NB4 (cell line): ENCODE measurements around the gene ASB18.

ENCODE experiments used
- DNase-seq: peaks from one replicate; pipeline ENCODE4 v3.0.0; 2010; ENCODE audit warnings: low read depth
- H3K4me3 ChIP-seq: one replicate; pipeline ENCODE4 v1.5.1; 2011; ENCODE audit warnings: mild to moderate bottlenecking, low read depth, low read length, moderate library complexity
- MAX ChIP-seq: IDR thresholded peaks from 2 replicates; pipeline ENCODE4 v1.6.1; 2011; ENCODE audit warnings: low read depth, low read length
- MYC ChIP-seq: IDR thresholded peaks from 2 replicates; pipeline ENCODE4 v1.6.1; 2011; ENCODE audit warnings: low read depth, low read length
- POLR2A ChIP-seq: IDR thresholded peaks from 2 replicates; pipeline ENCODE4 v1.6.1; 2011; ENCODE audit warnings: mild to moderate bottlenecking; ENCODE audit not compliant: insufficient read length; ENCODE audit errors: extremely low read depth
- TF ChIP-seq, protein P1 (sequence below): IDR thresholded peaks from one replicate; pipeline ENCODE4 v1.5.1; 2012; ENCODE audit warnings: low read depth, low read length

The ASB18 gene

GRCh38 chr2:236194786-236195185, 69.4 kb downstream of the ASB18 start:
- H3K4me3 ChIP-seq: no peak overlapping the region
- TF ChIP-seq, protein P1, sequence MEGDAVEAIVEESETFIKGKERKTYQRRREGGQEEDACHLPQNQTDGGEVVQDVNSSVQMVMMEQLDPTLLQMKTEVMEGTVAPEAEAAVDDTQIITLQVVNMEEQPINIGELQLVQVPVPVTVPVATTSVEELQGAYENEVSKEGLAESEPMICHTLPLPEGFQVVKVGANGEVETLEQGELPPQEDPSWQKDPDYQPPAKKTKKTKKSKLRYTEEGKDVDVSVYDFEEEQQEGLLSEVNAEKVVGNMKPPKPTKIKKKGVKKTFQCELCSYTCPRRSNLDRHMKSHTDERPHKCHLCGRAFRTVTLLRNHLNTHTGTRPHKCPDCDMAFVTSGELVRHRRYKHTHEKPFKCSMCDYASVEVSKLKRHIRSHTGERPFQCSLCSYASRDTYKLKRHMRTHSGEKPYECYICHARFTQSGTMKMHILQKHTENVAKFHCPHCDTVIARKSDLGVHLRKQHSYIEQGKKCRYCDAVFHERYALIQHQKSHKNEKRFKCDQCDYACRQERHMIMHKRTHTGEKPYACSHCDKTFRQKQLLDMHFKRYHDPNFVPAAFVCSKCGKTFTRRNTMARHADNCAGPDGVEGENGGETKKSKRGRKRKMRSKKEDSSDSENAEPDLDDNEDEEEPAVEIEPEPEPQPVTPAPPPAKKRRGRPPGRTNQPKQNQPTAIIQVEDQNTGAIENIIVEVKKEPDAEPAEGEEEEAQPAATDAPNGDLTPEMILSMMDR: no peak
- TF ChIP-seq POLR2A (no peak), MYC (no peak), MAX (no peak)
- no peak for DNase-seq

- H3K4me3 ChIP-seq: no peak overlapping the region
- TF ChIP-seq MAX: no peak
- TF ChIP-seq, protein P1: no peak
- no peak for TF ChIP-seq MYC
- no peak for TF ChIP-seq POLR2A
- DNase-seq: no peak
Measured at GRCh38 chr2:236193026-236193425, 71.2 kb downstream of the ASB18 start.

DNA sequence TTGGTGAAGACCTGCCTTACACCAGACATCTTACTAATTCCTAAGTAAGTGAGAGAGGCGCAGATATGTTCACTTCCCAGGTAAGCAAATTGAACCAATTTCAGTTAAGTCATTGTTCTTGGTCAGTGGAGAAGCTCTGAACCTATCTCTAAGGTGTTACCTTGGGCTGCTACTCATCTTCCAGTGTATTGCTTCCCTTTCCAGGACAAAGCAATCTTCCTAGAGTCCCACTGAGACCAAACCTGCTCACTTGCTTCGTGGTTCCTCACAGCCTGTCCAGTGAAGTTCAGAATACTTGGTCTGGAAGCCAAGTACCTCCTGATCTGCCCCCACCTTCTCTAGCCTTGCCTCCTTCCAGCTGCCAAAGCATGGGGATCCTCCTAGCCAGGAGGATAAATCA, 73.5 kb downstream of the ASB18 start:
- no peak for DNase-seq
- no peak overlapping the region for H3K4me3 ChIP-seq
- TF ChIP-seq MYC (no peak), POLR2A (no peak), MAX (no peak)
- TF ChIP-seq, protein P1: no peak

DNA sequence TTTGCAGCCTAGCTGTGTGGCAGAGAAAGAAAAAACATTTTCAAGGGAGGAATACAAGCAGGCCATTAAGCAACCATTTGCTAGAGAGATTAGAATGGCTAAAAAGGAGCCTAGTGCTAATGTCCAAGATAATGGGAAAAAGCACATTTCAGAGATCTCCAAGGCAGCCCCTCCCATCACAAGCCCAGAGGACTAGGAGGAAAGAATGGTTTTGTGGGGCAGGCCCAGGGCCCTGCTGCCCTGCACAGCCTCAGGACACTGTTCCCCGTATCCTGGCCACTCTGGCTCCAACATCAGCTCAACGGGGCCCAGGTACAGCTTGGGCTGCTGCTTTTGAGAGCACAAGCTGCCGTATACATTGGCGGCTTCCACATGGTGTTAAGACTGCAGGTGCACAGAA, 79.5 kb downstream of the ASB18 start:
- no peak for DNase-seq
- no peak for TF ChIP-seq MAX
- TF ChIP-seq, protein P1: no peak
- no peak for TF ChIP-seq POLR2A
- no peak for TF ChIP-seq MYC
- H3K4me3 ChIP-seq: no peak overlapping the region

DNA sequence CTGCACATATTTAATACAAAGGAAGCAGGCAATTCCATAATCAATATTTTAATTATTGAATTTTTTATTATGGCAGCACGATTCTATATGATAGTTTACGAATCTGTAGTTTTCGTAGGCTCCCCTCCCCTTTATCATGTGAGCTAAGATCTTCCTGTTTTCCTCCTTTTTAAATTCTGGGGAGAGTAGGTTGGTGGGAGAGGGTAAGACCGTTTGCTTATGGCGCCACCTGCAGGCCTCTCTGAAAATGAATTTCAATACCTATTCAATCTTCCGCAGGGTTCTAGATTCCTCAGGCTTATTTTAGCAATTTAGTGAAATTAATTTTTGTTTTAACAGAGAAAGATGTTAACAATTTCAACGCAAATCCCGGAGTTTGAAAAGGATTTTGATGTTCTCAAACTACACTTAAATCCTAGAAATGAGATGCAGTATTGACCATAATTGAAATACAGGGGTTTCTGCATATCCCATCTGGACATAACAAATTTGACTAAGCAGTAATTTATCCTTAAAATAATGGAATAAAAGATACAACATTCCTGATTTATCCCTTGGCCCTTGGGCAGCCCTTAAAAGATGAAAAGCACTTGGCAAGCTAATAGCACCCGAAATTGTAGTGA, 83.3 kb downstream of the ASB18 start:
- DNase-seq: peak; percentile 81

More for the DNA sequence above, 83.3 kb downstream of the ASB18 start:
- no peak for TF ChIP-seq MYC
- TF ChIP-seq, protein P1: peak; percentile 66
- H3K4me3 ChIP-seq: no peak overlapping the region
